PFSK-1 (cell line): ENCODE data around the gene ANKZF1.

Source experiments
- FOXP2 ChIP-seq: optimal IDR thresholded peaks from 2 replicates; pipeline ENCODE3; 2011; ENCODE audit warnings: borderline replicate concordance, control low read depth, inconsistent platforms; ENCODE audit not compliant: insufficient read depth; ENCODE audit errors: extremely low read length, extremely low read depth
- POLR2AphosphoS5 ChIP-seq: IDR thresholded peaks from 2 replicates; pipeline ENCODE4 v1.6.1; 2012; ENCODE audit warnings: low read depth, mild to moderate bottlenecking, control low read depth, low read length, moderate library complexity
- REST ChIP-seq, 2 experiments: IDR thresholded peaks; 2 replicates each; pipeline versions ENCODE4 v1.6.1 to v1.8.0; 2011 to 2012; ENCODE audit warnings: low read depth in 2 of 2, low read length in 2 of 2, control low read depth in 1 of 2, inconsistent platforms in 1 of 2, mild to moderate bottlenecking in 1 of 2, moderate library complexity in 1 of 2; ENCODE audit not compliant: insufficient read depth in 1 of 2
- SIN3A ChIP-seq: IDR thresholded peaks from 2 replicates; pipeline ENCODE4 v1.6.1; 2012; ENCODE audit warnings: mild to moderate bottlenecking, low read length, moderate library complexity, borderline replicate concordance; ENCODE audit not compliant: insufficient read depth
- TAF1 ChIP-seq: IDR thresholded peaks from 2 replicates; pipeline ENCODE4 v1.6.1; 2012; ENCODE audit warnings: low read length, control low read depth, borderline replicate concordance; ENCODE audit not compliant: insufficient read depth

DNA sequence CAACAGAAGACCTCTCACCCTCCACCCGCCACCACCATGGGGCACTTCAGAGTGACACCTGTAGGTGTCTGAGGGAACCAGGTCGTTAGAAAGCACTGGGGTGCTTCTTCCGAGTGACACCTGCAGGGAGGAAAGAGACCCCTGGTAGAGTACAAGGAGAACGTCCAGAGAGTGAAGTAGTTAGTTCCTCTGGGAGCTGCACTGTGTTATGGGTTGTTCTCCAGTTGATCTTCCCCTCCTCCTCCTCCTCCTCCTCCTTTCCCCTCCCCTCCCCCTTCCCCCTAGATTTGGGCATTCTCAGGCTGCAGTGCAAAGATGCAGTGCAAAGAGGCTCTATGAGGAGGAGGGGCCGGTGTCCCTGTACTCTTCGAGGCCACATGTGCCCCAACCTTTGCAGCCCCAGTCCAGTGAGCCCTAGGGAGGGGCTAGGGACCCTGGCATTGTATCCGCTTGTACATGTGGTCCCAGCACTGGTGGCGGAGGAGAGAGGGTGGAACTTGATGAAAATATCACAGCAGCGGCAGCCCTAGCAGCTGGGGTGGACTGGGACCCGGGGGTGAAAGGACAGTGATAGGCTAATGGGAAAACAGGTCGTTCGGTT, 50.4 kb downstream of the ANKZF1 start:
- no peak for TF ChIP-seq POLR2AphosphoS5
- no peak for TF ChIP-seq REST (IDR thresholded peaks at IDR 0.05; ENCODE audit: insufficient read depth in 1 of 2, low read depth in 2 of 2, low read length in 2 of 2)
- TF ChIP-seq SIN3A = no peak
- no peak for TF ChIP-seq TAF1
- TF ChIP-seq FOXP2 = no peak
